ENCODE measurements around the gene FAM107B. TPM values are rescaled to one million over a fixed set of nuclear protein-coding genes. Genes with fewer than 3 reads are reported as not detected.

The FAM107B gene
- total and polyA plus RNA-seq, 2 of the 13 experiments (the other 11 are each of a cell fraction or from before 2014, with no cell fraction given), result 15.7 to 24.8 TPM

DNA sequence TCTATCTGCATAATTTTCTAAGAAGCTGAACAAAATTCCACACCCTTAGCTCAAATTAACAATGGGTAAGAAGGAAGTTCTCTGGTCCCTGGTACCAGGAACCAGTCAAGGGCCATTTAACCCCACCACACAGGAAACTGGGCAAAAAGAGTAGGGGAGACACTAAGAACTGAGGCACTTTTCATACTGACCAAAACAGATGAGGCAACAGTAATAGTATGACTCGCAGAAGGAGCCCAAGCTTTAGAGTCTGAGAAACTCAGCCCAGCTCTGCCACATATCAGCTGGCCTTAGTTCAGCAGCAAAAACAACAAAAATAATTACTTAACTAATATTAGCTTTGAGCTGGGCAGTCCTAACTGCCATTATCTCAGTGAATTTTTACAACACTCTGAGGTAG, 221.2 kb downstream of the FAM107B start:
- CTCF ChIA-PET (ENCODE audit: low intra/inter-chr PET ratio, low total read pairs), result no interaction called here
- Histone ChIP-seq H3K9ac (ENCODE audit: insufficient read depth, low read depth, low read length) (no peak overlapping the region), H2AFZ (ENCODE audit: low read length) (no peak overlapping the region), H3K4me2 (ENCODE audit: low read depth, low read length) (no peak overlapping the region), H3K9me3 (ENCODE audit: low read length) (no peaks in the 10 kb centered on the region), H3K4me1 (ENCODE audit: insufficient read depth, low read length) (peaks cover 89% of the 10 kb centered on the region), H3K27ac (ENCODE audit: extremely low read length, insufficient read depth, low read length) (no peak overlapping the region), H3K79me2 (ENCODE audit: insufficient read depth, low read length) (peaks cover 42% of the 10 kb centered on the region), H3K27me3 (ENCODE audit: control insufficient read depth in 1 of 2, insufficient read depth in 2 of 2, low read length in 2 of 2) (no peaks in the 10 kb centered on the region), H3K4me3 (replicated peaks in 1 of 3; ENCODE audit: insufficient read depth in 1 of 3, low read depth in 2 of 3, low read length in 3 of 3) (no peak overlapping the region), H4K20me1 (ENCODE audit: insufficient read depth, low read length) (peaks cover 3% of the 10 kb centered on the region), H3K36me3 (replicated peaks in 1 of 2; ENCODE audit: control insufficient read depth in 1 of 2, insufficient read depth in 2 of 2, low read length in 2 of 2) (no peaks in the 10 kb centered on the region; a peak in 1 of 5 replicates)
- no TSS peak for BruUV-seq (replicated peaks)
- DNase-seq (ENCODE audit: low spot score), result peak; percentile 40
- WGBS (ENCODE audit: low lambda C conversion rate), result 75% methylated on average over 1 of the region's 1 CpG
- in situ Hi-C loops (cut with HindIII; ENCODE audit: extremely low pct_ligation_motif_present, low pct_unique_long_range_greater_than_20kb) (no loop called here), intact Hi-C loops (cut with micrococcal nuclease; ENCODE audit: unreplicated experiment) (loop anchor here (5.0 kb wide), 1 partner anchor 54 kb away; no protein-coding TSS in a partner anchor)
- no peak; the same call in 2 of the 3 replicates for ATAC-seq
- POLR2A ChIA-PET, result interaction anchor here (1.6 kb wide), 1 partner anchor 25 kb away, joined by 5 read pairs; no protein-coding TSS in a partner anchor
- FAIRE-seq, result no peak
- TF ChIP-seq ZNF317 (CRISPR knock-in tag; IDR thresholded peaks at IDR 0.05) (no peak), ZNF512B (CRISPR knock-in tag; IDR thresholded peaks at IDR 0.05; ENCODE audit: borderline replicate concordance) (no peak), ZNF616 (CRISPR knock-in tag; IDR thresholded peaks at IDR 0.05; ENCODE audit: low read depth) (no peak), EED (CRISPR knock-in tag; IDR thresholded peaks at IDR 0.05) (no peak), ZNF441 (CRISPR knock-in tag; IDR thresholded peaks at IDR 0.05; ENCODE audit: borderline replicate concordance) (no peak), ZNF577 (CRISPR knock-in tag; IDR thresholded peaks at IDR 0.05; ENCODE audit: borderline replicate concordance, low read depth) (no peak), IRX3 (CRISPR knock-in tag; IDR thresholded peaks at IDR 0.05; ENCODE audit: borderline replicate concordance, low read depth) (no peak), GATAD1 (CRISPR knock-in tag; IDR thresholded peaks at IDR 0.05) (no peak), FLYWCH1 (CRISPR knock-in tag; IDR thresholded peaks at IDR 0.05) (no peak), ZNF768 (CRISPR knock-in tag; IDR thresholded peaks at IDR 0.05) (no peak), REXO4 (CRISPR knock-in tag; IDR thresholded peaks at IDR 0.05; ENCODE audit: borderline replicate concordance) (no peak)
- TF ChIP-seq, protein P1, sequence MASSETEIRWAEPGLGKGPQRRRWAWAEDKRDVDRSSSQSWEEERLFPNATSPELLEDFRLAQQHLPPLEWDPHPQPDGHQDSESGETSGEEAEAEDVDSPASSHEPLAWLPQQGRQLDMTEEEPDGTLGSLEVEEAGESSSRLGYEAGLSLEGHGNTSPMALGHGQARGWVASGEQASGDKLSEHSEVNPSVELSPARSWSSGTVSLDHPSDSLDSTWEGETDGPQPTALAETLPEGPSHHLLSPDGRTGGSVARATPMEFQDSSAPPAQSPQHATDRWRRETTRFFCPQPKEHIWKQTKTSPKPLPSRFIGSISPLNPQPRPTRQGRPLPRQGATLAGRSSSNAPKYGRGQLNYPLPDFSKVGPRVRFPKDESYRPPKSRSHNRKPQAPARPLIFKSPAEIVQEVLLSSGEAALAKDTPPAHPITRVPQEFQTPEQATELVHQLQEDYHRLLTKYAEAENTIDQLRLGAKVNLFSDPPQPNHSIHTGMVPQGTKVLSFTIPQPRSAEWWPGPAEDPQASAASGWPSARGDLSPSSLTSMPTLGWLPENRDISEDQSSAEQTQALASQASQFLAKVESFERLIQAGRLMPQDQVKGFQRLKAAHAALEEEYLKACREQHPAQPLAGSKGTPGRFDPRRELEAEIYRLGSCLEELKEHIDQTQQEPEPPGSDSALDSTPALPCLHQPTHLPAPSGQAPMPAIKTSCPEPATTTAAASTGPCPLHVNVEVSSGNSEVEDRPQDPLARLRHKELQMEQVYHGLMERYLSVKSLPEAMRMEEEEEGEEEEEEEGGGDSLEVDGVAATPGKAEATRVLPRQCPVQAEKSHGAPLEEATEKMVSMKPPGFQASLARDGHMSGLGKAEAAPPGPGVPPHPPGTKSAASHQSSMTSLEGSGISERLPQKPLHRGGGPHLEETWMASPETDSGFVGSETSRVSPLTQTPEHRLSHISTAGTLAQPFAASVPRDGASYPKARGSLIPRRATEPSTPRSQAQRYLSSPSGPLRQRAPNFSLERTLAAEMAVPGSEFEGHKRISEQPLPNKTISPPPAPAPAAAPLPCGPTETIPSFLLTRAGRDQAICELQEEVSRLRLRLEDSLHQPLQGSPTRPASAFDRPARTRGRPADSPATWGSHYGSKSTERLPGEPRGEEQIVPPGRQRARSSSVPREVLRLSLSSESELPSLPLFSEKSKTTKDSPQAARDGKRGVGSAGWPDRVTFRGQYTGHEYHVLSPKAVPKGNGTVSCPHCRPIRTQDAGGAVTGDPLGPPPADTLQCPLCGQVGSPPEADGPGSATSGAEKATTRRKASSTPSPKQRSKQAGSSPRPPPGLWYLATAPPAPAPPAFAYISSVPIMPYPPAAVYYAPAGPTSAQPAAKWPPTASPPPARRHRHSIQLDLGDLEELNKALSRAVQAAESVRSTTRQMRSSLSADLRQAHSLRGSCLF (CRISPR knock-in tag; IDR thresholded peaks at IDR 0.05; ENCODE audit: borderline replicate concordance), result no peak
- TF ChIP-seq, protein P2, sequence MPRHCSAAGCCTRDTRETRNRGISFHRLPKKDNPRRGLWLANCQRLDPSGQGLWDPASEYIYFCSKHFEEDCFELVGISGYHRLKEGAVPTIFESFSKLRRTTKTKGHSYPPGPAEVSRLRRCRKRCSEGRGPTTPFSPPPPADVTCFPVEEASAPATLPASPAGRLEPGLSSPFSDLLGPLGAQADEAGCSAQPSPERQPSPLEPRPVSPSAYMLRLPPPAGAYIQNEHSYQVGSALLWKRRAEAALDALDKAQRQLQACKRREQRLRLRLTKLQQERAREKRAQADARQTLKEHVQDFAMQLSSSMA (CRISPR knock-in tag; IDR thresholded peaks at IDR 0.05), result no peak
